ENCODE data around the gene TRIM9.
"Not testable (repeated sequence)": the region's sequence is repeated elsewhere in the genome, so short reads cannot be mapped to it uniquely, and the experiment has no call there.

The TRIM9 gene

DNA sequence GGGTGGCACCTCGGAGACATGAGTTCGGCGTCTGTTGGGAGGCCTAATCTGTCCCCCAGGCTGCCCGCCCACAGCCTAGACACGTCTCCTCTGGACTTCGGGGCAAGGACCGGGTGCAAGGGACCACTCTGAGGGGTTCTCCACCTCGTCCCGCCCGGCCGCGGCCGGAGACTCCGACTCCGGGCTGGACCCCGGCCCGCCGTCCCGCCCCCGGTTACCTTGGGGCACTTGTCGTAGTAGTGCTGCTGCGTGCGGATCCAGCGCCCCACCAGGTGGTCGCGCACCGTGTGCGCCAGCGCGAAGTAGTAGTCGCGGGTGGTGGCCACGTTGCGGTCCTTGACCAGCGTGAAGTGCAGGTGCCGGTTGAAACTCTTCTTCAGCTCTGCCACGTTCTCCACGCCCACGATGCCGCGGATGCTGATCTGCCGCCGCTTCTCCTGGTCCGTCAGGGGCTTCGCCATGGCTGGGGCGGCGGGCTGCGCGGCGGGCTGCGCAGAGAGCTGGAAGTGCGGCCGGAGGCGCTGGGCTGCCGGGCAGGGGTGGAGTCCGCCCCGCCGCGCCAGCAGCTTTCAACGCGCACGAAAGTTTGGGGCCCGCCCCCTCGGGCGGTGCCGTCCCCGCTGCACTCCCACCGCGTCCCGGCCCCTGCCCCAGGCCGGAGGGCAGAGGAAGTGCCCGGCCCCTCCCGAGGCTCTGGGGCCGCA is 150.8 kb downstream of the TRIM9 start, which contains the start of gene PYGL:
Gene PYGL, minus strand, starts transcription at position 541 of the 704 bp plus-strand sequence. Its CDS starts 80 bp downstream, at position 461.
- H3K4me3 ChIP-seq (ENCODE audit: low read depth, low read length), result peak within 1 kb of the TSS; percentile 64
- TF ChIP-seq, protein P1, sequence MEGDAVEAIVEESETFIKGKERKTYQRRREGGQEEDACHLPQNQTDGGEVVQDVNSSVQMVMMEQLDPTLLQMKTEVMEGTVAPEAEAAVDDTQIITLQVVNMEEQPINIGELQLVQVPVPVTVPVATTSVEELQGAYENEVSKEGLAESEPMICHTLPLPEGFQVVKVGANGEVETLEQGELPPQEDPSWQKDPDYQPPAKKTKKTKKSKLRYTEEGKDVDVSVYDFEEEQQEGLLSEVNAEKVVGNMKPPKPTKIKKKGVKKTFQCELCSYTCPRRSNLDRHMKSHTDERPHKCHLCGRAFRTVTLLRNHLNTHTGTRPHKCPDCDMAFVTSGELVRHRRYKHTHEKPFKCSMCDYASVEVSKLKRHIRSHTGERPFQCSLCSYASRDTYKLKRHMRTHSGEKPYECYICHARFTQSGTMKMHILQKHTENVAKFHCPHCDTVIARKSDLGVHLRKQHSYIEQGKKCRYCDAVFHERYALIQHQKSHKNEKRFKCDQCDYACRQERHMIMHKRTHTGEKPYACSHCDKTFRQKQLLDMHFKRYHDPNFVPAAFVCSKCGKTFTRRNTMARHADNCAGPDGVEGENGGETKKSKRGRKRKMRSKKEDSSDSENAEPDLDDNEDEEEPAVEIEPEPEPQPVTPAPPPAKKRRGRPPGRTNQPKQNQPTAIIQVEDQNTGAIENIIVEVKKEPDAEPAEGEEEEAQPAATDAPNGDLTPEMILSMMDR (IDR thresholded peaks at IDR 0.05; ENCODE audit: control insufficient read depth, extremely low read depth, insufficient read depth), result no peak
- no peak for DNase-seq (ENCODE audit: low read depth)

GRCh38 chr14:50943261-50943942 is 151.5 kb downstream of the TRIM9 start:
- DNase-seq (ENCODE audit: low read depth), result no peak
- peak overlapping the region; percentile 64 for H3K4me3 ChIP-seq (ENCODE audit: low read depth, low read length)

DNA sequence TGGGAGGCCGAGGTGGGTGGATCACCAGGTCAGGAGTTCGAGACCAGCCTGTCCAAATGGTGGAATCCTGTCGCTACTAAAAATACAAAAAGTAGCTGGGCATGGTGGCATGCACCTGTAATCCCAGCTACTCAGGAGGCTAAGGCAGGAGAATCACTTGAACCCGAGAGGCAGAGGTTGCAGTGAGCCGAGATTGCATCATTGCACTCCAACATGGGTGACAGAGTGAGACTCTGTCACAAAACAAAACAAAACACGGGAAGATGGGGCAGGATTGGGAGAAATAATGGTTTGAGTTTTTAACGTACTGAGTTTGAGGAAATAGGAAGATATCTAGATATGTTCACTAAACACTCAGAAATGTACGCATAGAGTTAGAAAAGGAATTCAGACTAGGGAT is 153.3 kb downstream of the TRIM9 start:
- not testable (repeated sequence) for H3K4me3 ChIP-seq (ENCODE audit: low read depth, low read length); DNase-seq (ENCODE audit: low read depth)

More at GRCh38 chr14:50943261-50943942, 151.5 kb downstream of the TRIM9 start:
- TF ChIP-seq, protein P1 (IDR thresholded peaks at IDR 0.05; ENCODE audit: control insufficient read depth, extremely low read depth, insufficient read depth), result no peak

GRCh38 chr14:50941151-50941550 is 153.8 kb downstream of the TRIM9 start:
- no peak for DNase-seq (ENCODE audit: low read depth)
- TF ChIP-seq, protein P1 (IDR thresholded peaks at IDR 0.05; ENCODE audit: control insufficient read depth, extremely low read depth, insufficient read depth), result no peak
- no peak overlapping the region for H3K4me3 ChIP-seq (ENCODE audit: low read depth, low read length)

DNA sequence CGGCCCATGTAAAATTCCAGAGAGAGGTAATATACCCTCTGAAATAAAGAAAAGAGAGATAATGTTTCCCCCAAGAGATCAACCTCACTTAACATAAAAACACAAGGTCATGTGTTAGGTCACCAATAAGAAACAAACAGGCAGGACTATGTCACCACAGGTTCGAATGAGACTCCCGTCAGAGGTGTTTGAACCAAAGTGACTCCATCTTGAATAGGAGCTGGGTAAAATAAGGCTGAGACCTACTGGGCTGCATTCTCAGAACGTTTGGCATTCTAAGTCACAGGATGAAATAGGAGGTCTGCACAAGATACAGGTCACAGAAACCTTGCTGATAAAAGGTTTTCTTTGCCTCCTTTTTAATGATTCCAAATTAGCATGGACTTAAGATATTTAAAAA is 157.1 kb downstream of the TRIM9 start:
- TF ChIP-seq, protein P1 (IDR thresholded peaks at IDR 0.05; ENCODE audit: control insufficient read depth, extremely low read depth, insufficient read depth), result no peak
- no peak overlapping the region for H3K4me3 ChIP-seq (ENCODE audit: low read depth, low read length)
- no peak for DNase-seq (ENCODE audit: low read depth)

- no peak overlapping the region for H3K4me3 ChIP-seq (ENCODE audit: low read depth, low read length)
- no peak for DNase-seq (ENCODE audit: low read depth)
- TF ChIP-seq, protein P1 (IDR thresholded peaks at IDR 0.05; ENCODE audit: control insufficient read depth, extremely low read depth, insufficient read depth), result no peak
These were observed 157.6 kb downstream of the TRIM9 start for GRCh38 chr14:50937325-50937724.

DNA sequence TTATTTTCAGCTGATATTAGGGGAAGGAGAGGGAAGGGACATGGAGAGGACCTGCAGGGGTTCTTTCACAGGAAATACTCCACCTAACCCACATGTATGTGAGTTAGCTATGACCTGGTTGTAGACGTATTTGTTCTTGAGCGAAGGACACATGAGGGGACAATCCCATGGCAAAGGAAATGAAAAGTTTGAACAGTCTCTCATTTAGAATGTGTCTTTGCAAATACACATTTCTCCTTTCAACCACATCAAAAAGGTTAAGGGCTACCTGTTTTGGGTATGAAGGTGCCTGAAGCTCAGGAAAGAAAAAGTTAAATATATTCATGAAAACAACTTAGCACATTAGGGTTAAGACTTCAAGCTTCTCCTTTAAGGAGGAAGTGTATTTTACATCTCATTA is 158.0 kb downstream of the TRIM9 start:
- H3K4me3 ChIP-seq (ENCODE audit: low read depth, low read length), result no peak overlapping the region
- TF ChIP-seq, protein P1 (IDR thresholded peaks at IDR 0.05; ENCODE audit: control insufficient read depth, extremely low read depth, insufficient read depth), result no peak
- DNase-seq (ENCODE audit: low read depth), result no peak

Data from LNCaP clone FGC (cell line).